Measurements from ENCODE around the gene CIITA.

The CIITA gene

GRCh38 chr16:10852948-10853347 is 24.1 kb upstream of the CIITA start:
- no peak for DNase-seq

DNA sequence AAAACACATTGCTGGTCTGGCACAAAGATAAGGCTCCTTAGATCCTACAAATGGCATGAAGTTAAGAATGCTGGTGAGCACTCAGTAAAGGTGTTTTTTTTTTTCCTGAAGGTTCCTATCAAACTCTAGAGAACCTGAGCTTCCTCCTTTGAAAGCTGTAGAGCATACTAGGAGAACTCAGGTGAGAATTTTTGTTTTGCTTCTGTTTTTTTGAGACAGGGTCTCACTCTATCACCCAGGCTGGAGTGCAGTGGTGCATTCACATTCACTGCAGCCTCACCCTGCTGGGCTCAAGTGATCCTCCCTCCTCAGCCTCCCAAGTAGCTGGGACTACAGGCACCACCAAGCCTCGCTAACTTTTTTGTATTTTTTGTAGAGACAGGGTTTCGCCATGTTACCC is 21.0 kb upstream of the CIITA start:
- DNase-seq = no peak

DNA sequence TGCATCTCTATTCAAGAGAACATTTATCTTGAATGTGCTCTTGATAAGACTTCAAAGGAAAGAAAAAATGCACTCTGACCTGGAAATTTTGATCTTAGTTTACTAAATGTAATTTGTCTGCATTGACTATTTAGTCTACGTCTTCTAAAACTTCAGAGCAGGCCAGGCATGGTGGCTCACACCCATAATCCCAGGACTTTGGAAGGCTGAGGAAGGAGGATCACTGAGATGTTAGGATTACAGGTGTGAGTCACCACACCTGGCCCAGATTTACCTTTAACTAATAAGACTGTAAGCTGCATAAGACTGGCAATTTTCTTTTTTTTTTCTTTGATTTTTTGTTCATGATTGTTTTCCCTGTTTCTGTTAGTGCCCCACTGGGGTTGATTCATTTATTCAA is 18.8 kb upstream of the CIITA start:
- DNase-seq = no peak

- no peak for DNase-seq
Observed at GRCh38 chr16:10859020-10859419, 18.0 kb upstream of the CIITA start.

- no peak for DNase-seq
Observed at GRCh38 chr16:10859658-10860057, 17.3 kb upstream of the CIITA start.

DNA sequence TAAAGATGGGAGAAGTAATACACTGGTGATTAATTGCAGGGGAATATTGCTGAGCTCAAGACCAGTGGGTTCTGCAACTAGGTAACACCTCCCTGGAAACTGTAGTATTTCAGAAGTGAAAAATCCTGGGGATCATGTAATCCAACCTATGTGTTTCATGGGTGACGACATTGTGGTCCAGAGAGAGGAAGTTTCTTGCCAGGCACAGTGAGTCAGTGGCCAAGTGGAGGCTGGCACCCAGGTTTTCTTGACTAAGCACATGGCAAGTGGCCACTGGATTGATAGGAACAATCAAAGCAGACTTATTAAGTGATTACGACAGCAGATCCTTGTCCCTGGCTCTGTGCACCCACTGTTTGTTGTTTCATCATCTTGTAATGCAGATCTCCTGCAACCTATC is 14.6 kb upstream of the CIITA start:
- no peak for DNase-seq

DNA sequence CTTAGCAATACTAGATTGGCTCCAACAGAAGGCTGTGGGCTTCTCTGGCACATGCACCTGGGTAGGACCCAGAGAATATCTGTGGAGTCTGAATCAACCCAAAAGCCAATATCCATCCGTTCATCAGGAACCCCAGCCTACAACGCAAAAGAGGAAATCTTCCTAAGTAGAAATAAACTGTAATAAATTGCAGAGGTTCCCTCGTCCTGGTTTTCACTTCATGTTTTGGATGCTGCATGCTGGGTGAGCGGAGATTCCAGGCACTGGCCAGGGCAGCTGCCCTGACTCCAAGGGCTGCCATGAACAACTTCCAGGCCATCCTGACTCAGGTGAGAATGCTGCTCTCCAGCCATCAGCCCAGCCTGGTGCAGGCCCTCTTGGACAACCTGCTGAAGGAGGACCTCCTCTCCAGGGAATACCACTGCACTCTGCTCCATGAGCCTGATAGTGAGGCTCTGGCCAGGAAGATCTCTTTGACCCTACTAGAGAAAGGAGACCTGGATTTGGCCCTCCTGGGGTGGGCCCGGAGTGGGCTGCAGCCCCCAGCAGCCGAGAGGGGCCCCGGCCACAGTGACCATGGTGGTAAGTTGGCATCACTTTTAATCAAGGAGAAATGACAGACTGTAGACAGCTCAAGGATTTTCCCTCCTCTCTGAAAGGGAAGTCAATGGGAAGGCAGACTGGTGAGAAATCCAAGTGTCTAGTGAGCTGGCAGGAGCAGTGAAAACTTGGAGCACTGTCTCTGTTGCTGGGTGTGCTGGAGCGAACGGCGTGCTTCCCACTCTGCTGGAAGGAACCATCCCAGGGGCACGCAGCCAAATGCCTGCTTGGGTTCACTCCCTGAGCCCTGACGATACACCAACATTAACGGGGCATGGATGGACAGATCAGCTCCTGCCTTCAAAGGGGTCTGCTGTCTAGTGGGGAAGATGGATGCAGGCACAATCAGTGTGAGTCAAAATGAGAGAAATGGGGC is 10.7 kb upstream of the CIITA start:
- no peak for DNase-seq

- DNase-seq = no peak
Observed at GRCh38 chr16:10867199-10867598, 9.8 kb upstream of the CIITA start.

- no peak for DNase-seq
Observed at GRCh38 chr16:10868104-10868595, 8.9 kb upstream of the CIITA start.

DNA sequence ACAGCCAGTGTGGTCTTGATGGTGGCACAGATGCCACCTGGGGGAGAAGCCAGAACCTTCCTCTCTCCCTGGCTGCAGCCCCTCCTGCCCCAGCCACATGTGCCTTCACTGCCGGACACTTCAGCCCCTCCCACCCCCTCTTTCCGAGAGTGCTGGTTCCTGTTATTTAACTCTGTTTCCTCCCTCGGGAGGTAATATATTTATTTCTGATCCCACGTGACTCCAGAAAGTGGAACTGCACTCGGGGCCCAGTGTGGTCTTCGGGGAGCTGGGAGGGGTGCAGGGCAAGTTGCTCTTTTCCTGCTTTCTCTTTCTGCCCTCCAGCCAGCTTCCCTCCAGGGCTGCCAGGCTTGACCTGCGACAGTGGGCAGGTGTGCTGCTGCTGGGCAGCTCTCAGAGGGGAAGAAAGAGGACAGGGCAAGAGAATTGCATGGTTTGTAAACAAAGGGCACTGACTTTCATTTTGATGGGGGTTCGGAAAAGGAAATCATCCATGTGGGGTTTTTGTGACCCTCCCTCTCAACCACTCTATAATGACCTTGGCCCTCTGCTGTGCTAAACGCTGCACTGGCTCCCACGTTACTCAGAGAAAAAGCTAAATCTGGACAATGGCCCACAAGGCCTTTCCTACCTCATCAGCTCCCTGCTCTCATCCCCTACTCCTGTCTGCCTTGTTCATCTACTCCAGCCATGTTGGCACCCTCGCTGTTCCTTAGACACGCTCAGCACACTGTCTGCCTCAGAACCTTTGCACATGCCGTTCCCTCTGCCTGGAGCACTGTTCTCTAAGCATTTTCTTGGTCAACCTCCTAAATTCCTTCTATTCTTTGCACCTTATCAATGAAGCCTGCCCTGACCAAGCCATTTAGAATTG is 8.2 kb upstream of the CIITA start:
- no peak for DNase-seq

DNA sequence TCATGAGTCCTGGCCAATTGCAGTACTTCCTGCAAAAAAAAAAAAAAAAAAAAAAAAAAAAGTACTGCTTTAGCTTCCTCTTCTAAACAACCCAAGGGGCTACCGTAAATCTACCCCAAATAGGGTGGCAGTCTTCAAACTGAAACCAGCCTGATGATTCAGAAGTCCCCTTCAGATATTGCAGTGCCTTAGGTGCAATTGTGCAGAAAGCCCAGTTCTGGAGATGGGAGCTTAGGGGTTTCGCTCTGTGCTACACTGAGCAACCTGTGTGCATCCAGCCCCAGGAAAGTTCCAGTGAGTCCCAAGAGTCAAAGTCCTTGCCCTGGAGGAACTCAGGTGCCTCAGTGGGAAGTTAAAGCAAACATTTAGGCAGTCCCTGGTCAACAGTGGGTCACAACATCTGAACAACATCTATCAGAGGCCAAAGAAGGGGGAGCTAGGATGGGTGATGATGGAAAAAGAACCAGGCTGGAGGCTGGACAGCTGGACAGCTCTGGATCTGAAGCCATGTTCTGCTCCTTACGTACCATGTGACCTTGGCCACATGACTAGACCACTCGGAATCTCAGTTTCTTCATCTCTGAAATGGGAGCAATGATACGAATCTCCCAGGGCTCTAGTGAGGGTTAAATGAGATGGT is 6.7 kb upstream of the CIITA start:
- no peak for DNase-seq

DNA sequence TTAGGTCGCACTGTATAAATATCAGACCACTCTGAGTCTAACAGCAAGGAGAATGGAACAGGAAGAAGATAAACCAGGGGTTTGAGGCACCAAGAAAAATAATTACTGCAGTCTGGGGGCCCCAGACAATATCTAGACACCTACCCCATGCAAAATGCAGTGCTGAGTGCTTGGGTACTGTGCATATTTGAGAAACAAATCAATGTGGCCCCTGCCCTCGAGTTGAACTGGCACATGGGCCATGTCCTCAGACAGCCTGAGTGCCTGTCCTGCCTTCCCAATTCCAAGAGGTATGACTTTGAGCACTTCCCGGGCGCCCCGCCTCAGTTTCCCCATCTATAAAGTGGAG is 6.2 kb upstream of the CIITA start:
- DNase-seq = no peak

DNA sequence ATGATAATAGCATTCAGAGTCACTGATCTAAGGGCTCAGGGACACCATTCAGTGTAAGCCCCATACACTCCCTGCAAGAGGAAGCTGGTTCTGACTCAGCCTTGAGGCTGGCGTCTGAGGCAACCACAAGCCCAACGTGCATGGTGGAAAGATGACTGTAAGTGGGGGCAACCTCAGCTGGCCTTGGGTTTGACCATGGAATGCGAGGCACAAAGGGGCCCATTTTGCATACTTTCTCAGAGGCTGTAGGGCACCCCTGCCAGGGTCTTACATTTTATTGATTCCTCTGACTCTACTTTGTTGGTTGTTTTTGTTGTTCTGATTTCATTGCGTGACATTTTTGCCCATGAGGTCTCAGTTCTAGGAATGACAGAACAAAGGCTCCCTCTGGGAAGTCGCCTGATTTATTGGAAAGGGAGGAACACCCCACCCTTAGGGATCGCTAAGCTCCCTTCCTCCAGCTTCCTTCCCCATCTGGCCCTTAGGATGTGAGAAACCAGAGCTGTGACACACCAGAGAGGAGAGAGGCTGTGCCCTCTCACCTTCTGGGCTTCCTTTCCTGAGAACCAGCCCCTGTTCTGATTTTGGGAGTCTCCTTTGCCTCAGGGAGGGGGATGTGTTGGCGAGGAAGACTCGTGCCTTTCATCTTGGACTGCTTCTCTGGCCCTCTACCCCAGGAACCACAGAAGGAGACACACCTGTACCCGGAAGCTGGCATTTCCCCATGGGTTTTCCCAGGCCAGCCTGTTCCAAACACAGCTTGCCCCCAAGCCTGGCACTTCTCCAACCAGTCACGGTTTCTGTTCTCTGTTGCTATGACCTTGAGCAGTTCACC is 5.6 kb upstream of the CIITA start:
- no peak for DNase-seq

- no peak for DNase-seq
Observed at GRCh38 chr16:10876315-10876714, 687 bp upstream of the CIITA start.

DNA sequence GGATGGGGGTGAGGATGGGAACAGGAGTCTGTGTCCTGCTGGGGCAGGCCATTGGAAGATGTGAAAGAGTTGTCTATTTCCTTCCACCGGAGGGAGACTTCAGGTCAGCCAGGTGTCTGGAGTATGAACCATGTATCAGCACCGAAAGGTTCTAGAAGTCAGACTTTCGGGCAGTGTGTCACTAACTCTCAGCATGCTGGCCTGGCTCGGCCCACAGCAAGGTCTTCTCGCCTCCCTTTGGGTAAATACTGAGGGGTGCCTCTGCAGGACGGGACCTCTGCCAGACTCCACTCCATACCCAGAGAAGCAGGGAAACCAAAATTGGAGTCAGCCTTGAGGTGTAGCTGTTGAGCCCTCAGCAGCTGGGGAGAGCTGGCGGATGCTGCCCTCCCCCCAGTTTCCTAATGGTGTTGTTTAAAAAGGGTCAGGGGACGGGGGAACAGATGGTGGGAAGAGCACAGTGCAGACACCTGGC is 507 bp downstream of the CIITA start:
- no peak for DNase-seq

GRCh38 chr16:10878328-10878643 is 1.3 kb downstream of the CIITA start:
- DNase-seq = no peak

DNA sequence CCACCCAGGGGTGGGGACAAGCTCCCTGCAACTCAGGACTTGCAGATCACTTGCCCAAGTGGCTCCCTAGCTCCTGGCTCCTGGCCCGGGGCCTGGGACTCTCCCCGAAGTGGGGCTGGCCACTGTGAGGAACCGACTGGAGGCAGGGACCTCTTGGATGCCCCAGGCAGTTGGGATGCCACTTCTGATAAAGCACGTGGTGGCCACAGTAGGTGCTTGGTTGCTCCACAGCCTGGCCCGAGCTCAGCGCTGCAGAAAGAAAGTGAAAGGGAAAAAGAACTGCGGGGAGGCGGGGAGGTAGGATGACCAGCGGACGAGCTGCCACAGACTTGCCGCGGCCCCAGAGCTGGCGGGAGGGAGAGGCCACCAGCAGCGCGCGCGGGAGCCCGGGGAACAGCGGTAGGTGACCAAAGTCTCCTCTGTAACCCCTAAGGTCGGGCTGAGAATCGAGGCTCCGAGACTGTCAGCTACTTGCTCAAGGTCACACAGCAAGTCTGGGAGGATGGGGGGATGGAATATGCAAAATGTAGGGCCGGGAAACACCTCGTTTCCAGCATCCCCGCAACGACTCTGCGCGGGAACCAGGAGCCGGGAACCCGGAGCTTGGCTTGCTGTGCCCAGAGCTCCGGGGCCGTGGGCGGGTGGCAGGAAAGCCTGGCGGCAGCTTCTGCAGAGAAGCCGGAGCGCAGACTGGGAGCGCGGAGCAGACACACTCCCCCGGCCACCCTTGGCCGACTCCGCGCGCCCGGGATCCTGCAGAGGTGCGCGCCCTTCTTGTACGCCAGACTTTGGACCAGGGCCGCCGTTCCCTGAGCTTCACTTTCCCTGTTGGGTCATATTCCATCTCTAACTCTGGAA is 1.9 kb downstream of the CIITA start:
- DNase-seq = no peak

- DNase-seq = no peak
Observed at GRCh38 chr16:10879681-10880589, 2.9 kb downstream of the CIITA start.

DNA sequence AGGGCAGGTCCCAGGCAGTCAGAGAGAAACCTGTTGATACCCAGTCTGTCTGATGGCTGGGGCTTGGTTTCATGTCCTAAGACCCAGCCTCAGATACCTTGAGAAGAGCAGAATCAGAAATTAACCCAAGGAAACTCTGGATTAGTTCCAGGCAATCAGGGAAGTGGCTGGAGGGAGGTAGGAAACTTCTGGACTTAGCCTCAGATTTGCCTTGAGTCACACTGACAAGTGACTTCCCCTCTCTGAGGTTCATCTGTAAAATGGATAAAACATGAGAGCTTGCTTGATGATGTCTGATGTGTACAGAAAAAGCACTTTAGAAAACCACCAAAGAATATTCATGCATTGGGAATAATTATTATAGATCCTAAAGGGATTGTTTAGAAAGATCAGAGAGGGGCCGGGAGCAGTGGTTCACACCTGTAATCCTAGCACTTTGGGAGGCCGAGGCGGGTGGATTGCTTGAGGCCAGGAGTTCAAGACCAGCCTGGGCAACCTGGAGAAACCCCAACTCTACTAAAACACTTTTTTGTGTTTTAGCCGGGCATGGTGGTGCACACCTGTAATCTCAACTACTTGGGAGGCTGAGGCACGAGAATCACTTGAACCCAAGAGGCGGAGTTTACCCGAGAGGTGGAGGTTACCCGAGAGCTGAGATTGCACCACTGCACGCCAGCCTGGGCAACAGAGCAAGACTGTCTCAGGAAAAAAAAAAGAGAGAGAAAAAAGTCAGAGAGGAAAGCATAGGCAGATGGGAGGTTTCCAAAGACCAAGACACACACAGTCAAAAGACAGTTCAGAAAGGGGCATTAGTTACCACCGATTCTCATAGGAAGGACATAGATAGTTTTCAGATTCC is 3.8 kb downstream of the CIITA start:
- no peak for DNase-seq

Measured in NCI-H1930 (cell line).